Activated T-cell treated with anti-CD3 and anti-CD28 coated beads, Interleukin-2, amount 50 U/mL, for 72 hours (primary cell): ENCODE measurements around the gene BEND3. TPM values are rescaled to one million over a fixed set of nuclear protein-coding genes. Genes with fewer than 3 reads are reported as not detected.

Experiments
- ATAC-seq, 2 donors: fragments of 150-1000 bp; cut with Tn5 transposase; replicated peaks in 1 of 2; 2 replicates each; pipeline ENCODE4 v1.10.0; 2021; ENCODE audit warnings: moderate library complexity in 2 of 2, mild to moderate bottlenecking in 1 of 2
- DNase-seq, 2 donors: peaks; one replicate each; pipeline ENCODE4 v3.0.0; 2021 to 2022; ENCODE audit warnings: mixed read lengths in 1 of 2
- H3K27ac Mint-ChIP-seq: one replicate; pipeline ENCODE4 v1.8.0; 2022; ENCODE audit warnings: mild to moderate bottlenecking, moderate library complexity, mixed read lengths
- H3K27me3 Mint-ChIP-seq: one replicate; pipeline ENCODE4 v1.8.0; 2022; ENCODE audit warnings: low read depth, mixed read lengths
- H3K36me3 Mint-ChIP-seq, 2 donors: one replicate each; pipeline ENCODE4 v1.8.0; 2022; ENCODE audit warnings: mixed read lengths in 2 of 2, mild to moderate bottlenecking in 1 of 2; ENCODE audit not compliant: insufficient read depth in 2 of 2
- H3K4me1 Mint-ChIP-seq: one replicate; pipeline ENCODE4 v1.8.0; 2022; ENCODE audit warnings: low read depth, mixed read lengths
- H3K4me3 Mint-ChIP-seq, 2 donors: one replicate each; pipeline ENCODE4 v1.8.0; 2022; ENCODE audit warnings: mild to moderate bottlenecking in 2 of 2, mixed read lengths in 2 of 2, moderate library complexity in 2 of 2
- H3K9me3 Mint-ChIP-seq, 2 donors: one replicate each; pipeline ENCODE4 v1.8.0; 2022; ENCODE audit warnings: mixed read lengths in 2 of 2
- total RNA-seq, 2 donors: library from RNA; stranded (reverse); gene quantifications; one replicate each; pipeline ENCODE4 v1.2.3, GENCODE V29; 2022

BEND3 gene
- total RNA-seq, 2 donors from 2014 or later: 2.4 to 3.2 TPM

DNA sequence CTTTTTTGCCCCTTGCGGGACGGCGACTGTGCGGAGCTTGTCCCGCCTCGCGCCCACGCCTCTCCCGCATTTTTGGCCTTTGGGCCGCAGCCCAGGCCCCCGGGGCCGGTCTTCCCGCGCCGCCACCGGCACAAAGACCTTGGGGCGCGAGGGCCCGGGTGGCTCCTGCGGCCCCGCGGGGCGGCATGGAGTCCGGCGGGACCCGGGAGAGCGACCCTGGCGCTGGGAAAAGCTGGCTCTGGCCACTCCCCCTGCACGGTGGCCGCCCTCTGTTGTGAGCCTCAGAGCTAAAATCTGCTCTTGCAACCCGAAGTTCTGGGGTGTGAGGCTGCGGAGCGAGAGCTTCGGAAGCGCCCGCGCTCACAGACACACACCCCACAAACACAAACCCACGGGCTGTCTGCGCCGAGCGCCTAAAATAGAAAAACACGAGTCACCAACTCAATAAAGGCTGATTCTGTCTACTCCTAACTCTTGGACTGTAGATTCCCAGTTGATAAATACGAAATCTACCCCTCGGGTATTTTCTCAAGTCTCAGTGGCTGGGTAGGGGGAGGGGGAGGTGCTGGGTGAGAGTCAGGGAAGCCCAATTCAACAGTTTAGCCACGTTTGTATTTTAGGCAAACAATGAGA is 496 bp upstream of the BEND3 start:
- peaks cover 21% of the 10 kb centered on the region for H3K4me1 Mint-ChIP-seq
- peak in 1 of 2 donors; percentile 27 for DNase-seq
- peaks cover 0 to 1% of the 10 kb centered on the region in 2 donors for H3K36me3 Mint-ChIP-seq
- H3K27ac Mint-ChIP-seq: peak overlapping the region; percentile 38
- peak; percentile 15 to 18 for ATAC-seq
- peak overlapping the region; percentile 83 to 87 for H3K4me3 Mint-ChIP-seq
- H3K9me3 Mint-ChIP-seq: no peaks in the 10 kb centered on the region
- H3K27me3 Mint-ChIP-seq: peaks cover 18% of the 10 kb centered on the region

GRCh38 chr6:107114213-107114925 is 946 bp downstream of the BEND3 start:
- Mint-ChIP-seq H3K27me3 (peaks cover 18% of the 10 kb centered on the region), H3K4me1 (peaks cover 21% of the 10 kb centered on the region), H3K9me3 (no peaks in the 10 kb centered on the region), H3K36me3 (peaks cover 0 to 1% of the 10 kb centered on the region in 2 donors), H3K27ac (no peak overlapping the region), H3K4me3 (peak overlapping the region; percentile 80 to 88)
- DNase-seq (peak; percentile 77 to 88), ATAC-seq (peak; percentile 78 to 80)

DNA sequence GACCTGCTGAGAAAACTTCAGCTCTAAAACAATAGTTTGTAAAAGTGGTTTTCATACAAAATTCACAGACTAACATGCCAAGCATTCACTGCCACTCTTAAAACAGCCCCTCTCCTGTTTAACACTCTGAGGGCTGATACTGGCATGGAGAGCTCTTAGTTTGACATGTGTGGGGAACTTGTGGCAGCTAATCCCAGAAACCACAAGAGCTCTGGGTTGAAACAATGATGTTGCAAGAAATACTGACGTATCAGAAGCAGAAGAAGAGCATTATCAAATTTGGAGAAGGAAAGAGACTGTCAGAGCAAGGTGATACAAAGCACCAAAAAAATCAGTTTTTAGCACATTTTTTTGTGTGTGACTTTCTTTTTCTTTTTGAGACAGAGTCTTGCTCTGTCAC is 5.1 kb downstream of the BEND3 start:
- ATAC-seq (no peak), DNase-seq (no peak)
- Mint-ChIP-seq H3K4me1 (peaks cover 8% of the 10 kb centered on the region), H3K4me3 (no peak overlapping the region), H3K27me3 (no peaks in the 10 kb centered on the region), H3K36me3 (no peaks in the 10 kb centered on the region), H3K27ac (no peak overlapping the region), H3K9me3 (no peaks in the 10 kb centered on the region)

- H3K9me3 Mint-ChIP-seq: no peaks in the 10 kb centered on the region
- no peak overlapping the region for H3K4me3 Mint-ChIP-seq
- ATAC-seq: no peak
- H3K27me3 Mint-ChIP-seq: no peaks in the 10 kb centered on the region
- no peak for DNase-seq
- no peak overlapping the region for H3K27ac Mint-ChIP-seq
- H3K36me3 Mint-ChIP-seq: no peaks in the 10 kb centered on the region
- peaks cover under 1% of the 10 kb centered on the region for H3K4me1 Mint-ChIP-seq
These were observed 7.0 kb downstream of the BEND3 start for GRCh38 chr6:107108201-107108890.

DNA sequence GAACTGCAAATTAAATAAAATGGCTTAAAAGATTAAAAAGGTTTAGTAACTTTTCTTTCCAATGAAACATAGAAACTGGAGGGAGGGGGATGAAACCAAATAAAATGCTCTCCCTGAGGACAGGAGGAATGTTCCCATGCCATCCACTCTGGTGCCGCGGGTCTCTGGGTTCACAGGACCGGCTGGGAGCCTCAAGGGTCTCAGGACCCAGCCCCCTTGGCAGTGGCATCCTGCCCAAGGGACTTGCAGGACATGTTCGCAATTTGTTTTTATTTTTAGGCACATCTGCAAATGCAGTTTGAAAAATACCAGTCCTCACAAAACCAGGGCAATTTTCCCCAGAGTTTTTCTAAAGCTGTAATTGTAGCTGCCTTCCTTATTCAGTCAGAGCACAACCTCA is 7.5 kb downstream of the BEND3 start:
- Mint-ChIP-seq H3K27me3 (no peaks in the 10 kb centered on the region), H3K4me3 (no peak overlapping the region), H3K36me3 (no peaks in the 10 kb centered on the region), H3K4me1 (no peaks in the 10 kb centered on the region), H3K27ac (no peak overlapping the region), H3K9me3 (no peaks in the 10 kb centered on the region)
- DNase-seq: no peak
- no peak for ATAC-seq

DNA sequence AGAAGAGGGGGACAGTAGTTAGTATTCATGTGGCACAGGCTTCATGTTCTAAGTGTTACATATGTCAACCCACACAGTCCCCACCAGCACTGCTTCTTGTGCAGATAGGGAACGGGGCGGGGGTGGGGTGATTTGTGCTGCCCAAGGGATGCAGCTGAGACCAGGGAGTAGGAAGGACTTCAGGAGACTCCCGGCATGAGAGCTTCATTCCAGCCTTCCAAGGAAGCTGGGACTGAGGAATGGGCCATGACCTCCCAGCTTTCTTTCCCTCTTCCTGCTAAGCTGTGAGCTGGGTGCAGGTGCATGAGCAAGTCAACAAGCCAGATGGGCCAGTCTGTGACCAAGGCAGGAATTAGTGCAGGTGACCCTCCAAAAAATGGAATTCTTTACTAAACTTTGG is 9.2 kb downstream of the BEND3 start:
- Mint-ChIP-seq H3K4me1 (no peaks in the 10 kb centered on the region), H3K36me3 (no peaks in the 10 kb centered on the region), H3K9me3 (no peaks in the 10 kb centered on the region), H3K27ac (no peak overlapping the region), H3K27me3 (no peaks in the 10 kb centered on the region), H3K4me3 (no peak overlapping the region)
- ATAC-seq: no peak
- no peak for DNase-seq

DNA sequence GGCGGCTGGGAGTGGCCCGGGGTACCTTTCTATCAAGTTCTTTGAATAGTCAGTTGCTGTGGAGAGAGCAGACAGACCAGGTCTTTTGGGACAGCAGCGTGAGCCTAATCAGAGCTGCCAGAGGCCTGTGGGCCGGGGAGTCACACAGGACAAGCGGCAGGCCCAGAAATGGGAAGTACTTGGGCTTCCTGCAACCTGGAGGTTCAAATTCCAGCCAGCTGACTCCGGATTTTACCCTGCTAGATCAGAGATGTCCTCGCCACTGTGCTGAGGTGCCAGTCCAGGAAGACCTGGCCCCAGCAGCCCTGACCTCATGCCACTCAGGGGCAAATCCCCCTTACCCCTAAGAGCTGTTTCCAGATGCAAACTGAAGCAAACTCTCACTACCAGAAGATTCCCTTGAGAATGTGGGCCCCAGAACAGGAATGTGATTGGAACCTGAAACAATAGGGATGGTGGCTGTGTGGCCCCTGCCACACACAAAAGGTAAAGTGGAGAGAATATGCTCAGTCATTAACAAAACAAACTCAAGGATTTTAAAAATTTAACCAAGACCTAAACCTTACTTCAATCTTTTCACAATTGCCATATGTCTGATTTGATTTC is 9.7 kb downstream of the BEND3 start:
- Mint-ChIP-seq H3K27me3 (no peaks in the 10 kb centered on the region), H3K9me3 (no peaks in the 10 kb centered on the region), H3K27ac (no peak overlapping the region), H3K4me3 (no peak overlapping the region), H3K4me1 (no peaks in the 10 kb centered on the region), H3K36me3 (no peaks in the 10 kb centered on the region)
- ATAC-seq: no peak
- DNase-seq: no peak

DNA sequence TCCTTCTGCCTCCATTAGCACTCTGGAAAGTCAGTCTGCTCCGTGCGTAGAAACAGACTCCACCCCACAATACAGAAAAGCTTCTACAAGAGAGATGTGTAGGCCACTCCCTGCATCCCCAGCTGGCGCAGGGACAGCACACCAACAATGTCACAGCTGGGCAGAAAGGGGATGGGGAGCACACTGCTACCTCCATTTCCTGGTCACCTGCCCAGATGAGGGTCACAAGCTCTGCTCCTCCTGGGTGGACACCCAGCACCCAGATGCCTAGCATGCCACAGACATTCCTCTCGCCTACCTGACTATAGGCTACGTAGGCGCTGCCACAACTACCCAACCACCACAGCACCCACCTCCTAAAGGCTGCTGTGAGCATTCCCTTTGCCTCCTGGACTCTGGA is 12.2 kb downstream of the BEND3 start:
- no peak overlapping the region for H3K27ac Mint-ChIP-seq
- H3K9me3 Mint-ChIP-seq: no peaks in the 10 kb centered on the region
- H3K4me3 Mint-ChIP-seq: no peak overlapping the region
- H3K4me1 Mint-ChIP-seq: peaks cover 12% of the 10 kb centered on the region
- no peak for DNase-seq
- ATAC-seq: no peak
- no peaks in the 10 kb centered on the region for H3K27me3 Mint-ChIP-seq
- H3K36me3 Mint-ChIP-seq: no peaks in the 10 kb centered on the region

- H3K36me3 Mint-ChIP-seq: no peaks in the 10 kb centered on the region
- DNase-seq (no peak), ATAC-seq (no peak)
- H3K4me1 Mint-ChIP-seq: peaks cover 12% of the 10 kb centered on the region
- H3K9me3 Mint-ChIP-seq: no peaks in the 10 kb centered on the region
- H3K27ac Mint-ChIP-seq: no peak overlapping the region
- H3K27me3 Mint-ChIP-seq: no peaks in the 10 kb centered on the region
- H3K4me3 Mint-ChIP-seq: no peak overlapping the region
These were observed 12.9 kb downstream of the BEND3 start for GRCh38 chr6:107102414-107102805.

DNA sequence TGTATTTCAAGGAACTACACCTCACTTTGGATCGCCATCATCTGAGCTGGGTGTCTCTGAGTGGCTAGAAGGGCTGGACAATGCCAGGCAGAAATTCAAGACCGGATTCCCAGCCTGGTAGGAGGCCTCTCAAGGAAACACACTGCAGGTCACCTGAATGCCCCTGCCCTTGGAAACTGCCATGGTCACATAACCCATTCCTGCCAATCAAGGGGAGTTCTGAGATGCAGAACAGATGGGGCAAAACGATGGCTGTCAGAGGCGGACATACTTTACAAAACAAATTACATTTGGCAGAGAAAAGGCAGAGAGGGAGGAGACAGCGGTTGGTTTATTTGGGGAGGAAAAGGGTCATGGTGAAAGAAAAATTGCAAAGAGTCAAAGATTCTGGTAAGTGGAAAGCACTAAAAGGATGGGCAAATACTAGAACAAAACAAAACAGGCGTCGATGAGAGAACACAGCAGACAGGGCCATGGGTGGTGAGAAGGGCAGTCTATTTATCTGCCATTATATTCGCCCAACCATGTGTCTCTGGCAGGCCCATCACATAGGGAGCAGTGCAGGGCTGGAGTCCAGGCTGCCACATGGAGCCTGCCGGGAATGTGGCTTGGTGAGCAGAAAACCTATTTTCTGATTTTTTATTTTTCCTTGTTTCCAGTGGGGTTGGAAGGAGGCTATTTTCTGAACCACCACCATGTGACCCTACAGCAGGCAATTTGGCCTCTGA is 13.5 kb downstream of the BEND3 start:
- H3K36me3 Mint-ChIP-seq: no peaks in the 10 kb centered on the region
- no peaks in the 10 kb centered on the region for H3K27me3 Mint-ChIP-seq
- no peak overlapping the region for H3K4me3 Mint-ChIP-seq
- H3K27ac Mint-ChIP-seq: no peak overlapping the region
- no peaks in the 10 kb centered on the region for H3K9me3 Mint-ChIP-seq
- no peak for ATAC-seq
- no peak for DNase-seq
- peaks cover 12% of the 10 kb centered on the region for H3K4me1 Mint-ChIP-seq

DNA sequence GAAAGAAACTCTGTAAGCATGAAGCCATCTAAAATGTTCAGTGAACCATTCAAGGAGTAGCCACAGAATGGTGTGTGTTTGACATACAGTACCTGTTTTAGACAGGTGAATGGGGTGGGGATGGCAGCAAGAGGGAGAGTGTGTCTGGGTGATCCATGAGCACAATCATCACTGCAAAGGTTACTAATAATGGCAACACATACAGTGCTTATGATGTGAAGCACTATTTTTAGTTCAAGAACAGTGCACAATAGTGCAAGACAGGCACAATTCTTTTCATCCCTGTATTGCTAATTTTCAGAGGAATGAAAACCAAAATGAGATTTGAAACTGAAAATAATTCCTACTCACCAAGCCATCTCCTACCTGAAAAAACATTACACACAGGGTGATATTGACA is 14.1 kb downstream of the BEND3 start:
- Mint-ChIP-seq H3K4me3 (no peak overlapping the region), H3K4me1 (peaks cover 12% of the 10 kb centered on the region), H3K27me3 (no peaks in the 10 kb centered on the region), H3K36me3 (no peaks in the 10 kb centered on the region), H3K9me3 (no peaks in the 10 kb centered on the region), H3K27ac (no peak overlapping the region)
- no peak for DNase-seq
- no peak for ATAC-seq

- Mint-ChIP-seq H3K4me1 (peaks cover 12% of the 10 kb centered on the region), H3K27ac (no peak overlapping the region)
These were observed 16.6 kb downstream of the BEND3 start for GRCh38 chr6:107098436-107099307.

More at GRCh38 chr6:107098436-107099307, 16.6 kb downstream of the BEND3 start:
- H3K9me3 Mint-ChIP-seq: no peaks in the 10 kb centered on the region
- H3K27me3 Mint-ChIP-seq: no peaks in the 10 kb centered on the region
- peaks cover 0 to 1% of the 10 kb centered on the region in 2 donors for H3K36me3 Mint-ChIP-seq
- no peak overlapping the region for H3K4me3 Mint-ChIP-seq
- no peak for ATAC-seq
- no peak for DNase-seq
